Measurements from ENCODE around the gene ZBTB9. TPM values are rescaled to one million over a fixed set of nuclear protein-coding genes. Genes with fewer than 3 reads are reported as not detected.

The ZBTB9 gene
- total RNA-seq, 4 donors from 2014 or later: under 0.01 to 12.0 (median 4.7) TPM

DNA sequence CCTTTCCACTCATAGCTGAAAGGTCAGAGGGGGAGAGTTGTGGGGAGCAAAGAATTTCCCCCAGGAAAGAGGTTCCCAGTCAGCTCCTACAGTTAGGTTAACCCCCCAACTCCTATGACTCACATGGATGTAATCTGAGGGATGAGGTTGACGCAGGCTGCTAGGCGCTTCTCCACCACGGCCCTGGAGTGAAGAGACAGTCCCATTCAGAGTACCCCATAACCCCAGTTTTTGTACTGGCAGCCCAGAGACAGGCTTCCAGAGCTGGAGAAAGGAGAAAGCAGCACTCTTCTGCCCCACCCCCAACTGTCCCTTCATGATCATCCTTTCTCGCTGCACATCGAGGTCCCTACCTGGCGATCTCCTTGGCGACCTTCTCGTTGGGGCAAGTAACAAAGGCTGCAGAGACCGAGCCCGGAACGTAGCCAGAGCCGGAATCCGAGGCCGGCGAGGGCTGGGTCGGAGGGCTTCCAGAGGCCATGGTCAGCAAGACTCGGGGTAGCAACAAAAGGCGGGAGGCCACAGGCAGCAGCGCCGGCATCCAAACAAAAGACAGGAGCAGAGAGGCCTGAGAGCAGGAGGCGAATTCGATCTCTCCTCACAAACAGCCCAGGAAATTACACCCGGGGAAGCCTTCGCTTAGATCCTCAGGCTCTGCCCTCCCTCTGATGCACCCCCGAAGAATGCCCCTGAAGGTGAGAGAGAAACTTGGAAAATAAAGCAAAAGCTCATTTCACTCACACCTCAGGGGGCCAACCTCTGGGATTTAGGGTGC is 37.1 kb upstream of the ZBTB9 start:
- intact Hi-C loops (cut with DNase I; ENCODE audit: low total_unique reads): no loop called here

GRCh38 chr6:33417903-33418689 is 36.3 kb upstream of the ZBTB9 start, which contains the start of gene CUTA:
Gene CUTA, minus strand, starts transcription at chr6:33418107. Its CDS starts 107 bp downstream, at chr6:33418000.
- H3K36me3 ChIP-seq: no peaks in the 10 kb centered on the region
- TF ChIP-seq, protein P1, sequence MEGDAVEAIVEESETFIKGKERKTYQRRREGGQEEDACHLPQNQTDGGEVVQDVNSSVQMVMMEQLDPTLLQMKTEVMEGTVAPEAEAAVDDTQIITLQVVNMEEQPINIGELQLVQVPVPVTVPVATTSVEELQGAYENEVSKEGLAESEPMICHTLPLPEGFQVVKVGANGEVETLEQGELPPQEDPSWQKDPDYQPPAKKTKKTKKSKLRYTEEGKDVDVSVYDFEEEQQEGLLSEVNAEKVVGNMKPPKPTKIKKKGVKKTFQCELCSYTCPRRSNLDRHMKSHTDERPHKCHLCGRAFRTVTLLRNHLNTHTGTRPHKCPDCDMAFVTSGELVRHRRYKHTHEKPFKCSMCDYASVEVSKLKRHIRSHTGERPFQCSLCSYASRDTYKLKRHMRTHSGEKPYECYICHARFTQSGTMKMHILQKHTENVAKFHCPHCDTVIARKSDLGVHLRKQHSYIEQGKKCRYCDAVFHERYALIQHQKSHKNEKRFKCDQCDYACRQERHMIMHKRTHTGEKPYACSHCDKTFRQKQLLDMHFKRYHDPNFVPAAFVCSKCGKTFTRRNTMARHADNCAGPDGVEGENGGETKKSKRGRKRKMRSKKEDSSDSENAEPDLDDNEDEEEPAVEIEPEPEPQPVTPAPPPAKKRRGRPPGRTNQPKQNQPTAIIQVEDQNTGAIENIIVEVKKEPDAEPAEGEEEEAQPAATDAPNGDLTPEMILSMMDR (IDR thresholded peaks at IDR 0.05): peak; percentile 10 to 62 (median 45)
- peak; percentile 88 to 93 for TF ChIP-seq POLR2A (IDR thresholded peaks at IDR 0.05)
- no peaks in the 10 kb centered on the region for H3K27me3 ChIP-seq
- intact Hi-C loops (cut with DNase I; ENCODE audit: low total_unique reads): no loop called here
- peak within 1 kb of the TSS; percentile 99 for H3K27ac ChIP-seq
- peak within 1 kb of the TSS; percentile 48 to 63 for H3K4me3 ChIP-seq
- H3K4me1 ChIP-seq: peaks cover 8 to 14% of the 10 kb centered on the region in 2 donors
- DNase-seq: peak; percentile 99
- H3K9me3 ChIP-seq: no peaks in the 10 kb centered on the region

More for the DNA sequence above, 37.1 kb upstream of the ZBTB9 start:
- H3K4me1 ChIP-seq: peaks cover 12 to 14% of the 10 kb centered on the region in 2 donors
- no peaks in the 10 kb centered on the region for H3K27me3 ChIP-seq
- TF ChIP-seq POLR2A (IDR thresholded peaks at IDR 0.05): no peak
- TF ChIP-seq, protein P1 (IDR thresholded peaks at IDR 0.05): no peak
- no peaks in the 10 kb centered on the region for H3K36me3 ChIP-seq
- peak overlapping the region; percentile 45 to 63 for H3K4me3 ChIP-seq
- H3K27ac ChIP-seq: peak overlapping the region; percentile 87 to 99
- no peaks in the 10 kb centered on the region for H3K9me3 ChIP-seq
- DNase-seq: no peak

GRCh38 chr6:33418690-33419291 is 35.6 kb upstream of the ZBTB9 start:
- Histone ChIP-seq H3K4me1 (peaks cover 8 to 14% of the 10 kb centered on the region in 2 donors), H3K4me3 (peak overlapping the region; percentile 48 to 63), H3K27ac (peak overlapping the region; percentile 99), H3K9me3 (no peaks in the 10 kb centered on the region), H3K36me3 (no peaks in the 10 kb centered on the region), H3K27me3 (no peaks in the 10 kb centered on the region)
- DNase-seq: peak in 1 of 2 donors; percentile 58
- intact Hi-C loops (cut with DNase I; ENCODE audit: low total_unique reads): no loop called here
- TF ChIP-seq POLR2A (IDR thresholded peaks at IDR 0.05): no peak
- TF ChIP-seq, protein P1 (IDR thresholded peaks at IDR 0.05): peak in 1 of 4 experiments; percentile 8

- Histone ChIP-seq H3K4me3 (peak within 1 kb of the TSS; percentile 48 to 49), H3K9me3 (no peaks in the 10 kb centered on the region), H3K27ac (peak within 1 kb of the TSS; percentile 99), H3K4me1 (peaks cover 18 to 22% of the 10 kb centered on the region in 2 donors), H3K27me3 (no peaks in the 10 kb centered on the region), H3K36me3 (no peaks in the 10 kb centered on the region)
- TF ChIP-seq, protein P1 (IDR thresholded peaks at IDR 0.05): no peak
- TF ChIP-seq POLR2A (IDR thresholded peaks at IDR 0.05): peak in 1 of 2 donors; percentile 58
- DNase-seq: peak; percentile 87 to 90
- intact Hi-C loops (cut with DNase I; ENCODE audit: low total_unique reads): loop anchor here (10.0 kb wide), 1 partner anchor 125 kb away; the partner anchor contains the start of gene RGL2
Observed at GRCh38 chr6:33419580-33420490, 34.5 kb upstream of the ZBTB9 start, which contains the start of gene SYNGAP1. Gene SYNGAP1, plus strand, starts transcription at chr6:33420065. Its CDS starts 200 bp downstream, at chr6:33420265.

Data from uterus (tissue), 4 donors.